ENCODE data around the gene HSPG2. TPM values are rescaled to one million over a fixed set of nuclear protein-coding genes. Genes with fewer than 3 reads are reported as not detected.

The HSPG2 gene
- total and polyA plus RNA-seq, 10 of the 15 experiments (the other 5 are each of a cell fraction or from before 2014, with no cell fraction given) = 0.30 to 3.4 (median 0.73) TPM; not detected in 2

Other genes with a start within 250 kb of the HSPG2 start
- gene USP48, start 154.2 kb downstream of the HSPG2 start, total RNA-seq (2014; rRNA removed) = 59.0 and 70.8 TPM in 2 replicates
- gene USP48, start 154.2 kb downstream of the HSPG2 start, total RNA-seq (2014; rRNA removed; fragmentation: Illumina TruSeq; extraction: Trizol) = 69.9 and 80.4 TPM in 2 replicates
- gene USP48, start 154.2 kb downstream of the HSPG2 start, total RNA-seq (2021) = 96.6 and 99.3 TPM in 2 replicates
- gene USP48, start 154.2 kb downstream of the HSPG2 start, polyA plus RNA-seq (2011; rRNA removed) = 104 and 161 TPM in 2 replicates
- 81.1 and 116 TPM in 2 replicates for gene USP48, start 154.2 kb downstream of the HSPG2 start, polyA plus RNA-seq (2014; fragmentation: Illumina TruSeq; extraction: Trizol)
- gene USP48, start 154.2 kb downstream of the HSPG2 start, polyA plus RNA-seq (2014; fragmentation: Nextera tagmentation; extraction: Ambion mirVana) = 10 to 100 TPM; 21.2 to 39.0 TPM
- gene USP48, start 154.2 kb downstream of the HSPG2 start, polyA plus RNA-seq (2014; rRNA removed) = 53.9 and 68.2 TPM in 2 replicates
- gene USP48, start 154.2 kb downstream of the HSPG2 start, polyA plus RNA-seq (2016; fragmentation: Nextera tagmentation; extraction: Ambion mirVana) = 100 to 1,000 TPM in 1 of 2 experiments, 10 to 100 TPM in 1; 95.2 to 115 TPM
- 0.23 TPM in 1 of 2 replicates, not detected in the other for gene LDLRAD2, start 125.0 kb downstream of the HSPG2 start, total RNA-seq (2014; rRNA removed)
- not detected in 2 replicates for gene LDLRAD2, start 125.0 kb downstream of the HSPG2 start, total RNA-seq (2014; rRNA removed; fragmentation: Illumina TruSeq; extraction: Trizol)
- 0.08 TPM in 1 of 2 replicates, not detected in the other for gene LDLRAD2, start 125.0 kb downstream of the HSPG2 start, total RNA-seq (2021)
- gene LDLRAD2, start 125.0 kb downstream of the HSPG2 start, polyA plus RNA-seq (2011; rRNA removed) = not detected in 2 replicates
- gene LDLRAD2, start 125.0 kb downstream of the HSPG2 start, polyA plus RNA-seq (2014; fragmentation: Illumina TruSeq; extraction: Trizol) = not detected in 2 replicates
- under 1 TPM in 1 of 2 experiments, not detected in 1; 0.11 TPM for gene LDLRAD2, start 125.0 kb downstream of the HSPG2 start, polyA plus RNA-seq (2014; fragmentation: Nextera tagmentation; extraction: Ambion mirVana)
- gene LDLRAD2, start 125.0 kb downstream of the HSPG2 start, polyA plus RNA-seq (2014; rRNA removed) = 0.04 TPM in 1 of 2 replicates, not detected in the other
- gene LDLRAD2, start 125.0 kb downstream of the HSPG2 start, polyA plus RNA-seq (2016; fragmentation: Nextera tagmentation; extraction: Ambion mirVana) = not detected
- not detected in 2 replicates for gene CELA3B, start 39.7 kb upstream of the HSPG2 start, total RNA-seq (2014; rRNA removed)
- not detected in 2 replicates for gene CELA3B, start 39.7 kb upstream of the HSPG2 start, total RNA-seq (2014; rRNA removed; fragmentation: Illumina TruSeq; extraction: Trizol)
- gene CELA3B, start 39.7 kb upstream of the HSPG2 start, total RNA-seq (2021) = 4.1 and 6.4 TPM in 2 replicates
- not detected in 2 replicates for gene CELA3B, start 39.7 kb upstream of the HSPG2 start, polyA plus RNA-seq (2011; rRNA removed)
- gene CELA3B, start 39.7 kb upstream of the HSPG2 start, polyA plus RNA-seq (2014; fragmentation: Illumina TruSeq; extraction: Trizol) = not detected in 2 replicates
- not detected for gene CELA3B, start 39.7 kb upstream of the HSPG2 start, polyA plus RNA-seq (2014; fragmentation: Nextera tagmentation; extraction: Ambion mirVana)
- gene CELA3B, start 39.7 kb upstream of the HSPG2 start, polyA plus RNA-seq (2014; rRNA removed) = not detected in 2 replicates
- gene CELA3B, start 39.7 kb upstream of the HSPG2 start, polyA plus RNA-seq (2016; fragmentation: Nextera tagmentation; extraction: Ambion mirVana) = not detected
- not detected in 2 replicates for gene CELA3A, start 64.3 kb upstream of the HSPG2 start, total RNA-seq (2014; rRNA removed)
- gene CELA3A, start 64.3 kb upstream of the HSPG2 start, total RNA-seq (2014; rRNA removed; fragmentation: Illumina TruSeq; extraction: Trizol) = not detected in 2 replicates
- gene CELA3A, start 64.3 kb upstream of the HSPG2 start, total RNA-seq (2021) = 7.6 and 9.0 TPM in 2 replicates
- not detected in 2 replicates for gene CELA3A, start 64.3 kb upstream of the HSPG2 start, polyA plus RNA-seq (2011; rRNA removed)
- not detected in 2 replicates for gene CELA3A, start 64.3 kb upstream of the HSPG2 start, polyA plus RNA-seq (2014; fragmentation: Illumina TruSeq; extraction: Trizol)
- not detected for gene CELA3A, start 64.3 kb upstream of the HSPG2 start, polyA plus RNA-seq (2014; fragmentation: Nextera tagmentation; extraction: Ambion mirVana)
- not detected in 2 replicates for gene CELA3A, start 64.3 kb upstream of the HSPG2 start, polyA plus RNA-seq (2014; rRNA removed)
- gene CELA3A, start 64.3 kb upstream of the HSPG2 start, polyA plus RNA-seq (2016; fragmentation: Nextera tagmentation; extraction: Ambion mirVana) = not detected
- 350 and 429 TPM in 2 replicates for gene CDC42, start 115.4 kb upstream of the HSPG2 start, total RNA-seq (2014; rRNA removed)
- 418 and 422 TPM in 2 replicates for gene CDC42, start 115.4 kb upstream of the HSPG2 start, total RNA-seq (2014; rRNA removed; fragmentation: Illumina TruSeq; extraction: Trizol)
- 302 and 307 TPM in 2 replicates for gene CDC42, start 115.4 kb upstream of the HSPG2 start, total RNA-seq (2021)
- 479 and 776 TPM in 2 replicates for gene CDC42, start 115.4 kb upstream of the HSPG2 start, polyA plus RNA-seq (2011; rRNA removed)
- 426 and 542 TPM in 2 replicates for gene CDC42, start 115.4 kb upstream of the HSPG2 start, polyA plus RNA-seq (2014; fragmentation: Illumina TruSeq; extraction: Trizol)
- 100 to 1,000 TPM; 286 to 442 TPM for gene CDC42, start 115.4 kb upstream of the HSPG2 start, polyA plus RNA-seq (2014; fragmentation: Nextera tagmentation; extraction: Ambion mirVana)
- 230 and 275 TPM in 2 replicates for gene CDC42, start 115.4 kb upstream of the HSPG2 start, polyA plus RNA-seq (2014; rRNA removed)
- 100 to 1,000 TPM; 184 to 200 TPM for gene CDC42, start 115.4 kb upstream of the HSPG2 start, polyA plus RNA-seq (2016; fragmentation: Nextera tagmentation; extraction: Ambion mirVana)
- gene WNT4, start 205.8 kb upstream of the HSPG2 start, total RNA-seq (2014; rRNA removed) = under 0.01 TPM in 1 of 2 replicates, not detected in the other
- not detected in 2 replicates for gene WNT4, start 205.8 kb upstream of the HSPG2 start, total RNA-seq (2014; rRNA removed; fragmentation: Illumina TruSeq; extraction: Trizol)
- not detected in 2 replicates for gene WNT4, start 205.8 kb upstream of the HSPG2 start, total RNA-seq (2021)
- gene WNT4, start 205.8 kb upstream of the HSPG2 start, polyA plus RNA-seq (2011; rRNA removed) = 0.01 TPM in 1 of 2 replicates, not detected in the other
- gene WNT4, start 205.8 kb upstream of the HSPG2 start, polyA plus RNA-seq (2014; fragmentation: Illumina TruSeq; extraction: Trizol) = not detected in 2 replicates
- gene WNT4, start 205.8 kb upstream of the HSPG2 start, polyA plus RNA-seq (2014; fragmentation: Nextera tagmentation; extraction: Ambion mirVana) = not detected
- gene WNT4, start 205.8 kb upstream of the HSPG2 start, polyA plus RNA-seq (2014; rRNA removed) = 0.27 TPM in 1 of 2 replicates, not detected in the other
- gene WNT4, start 205.8 kb upstream of the HSPG2 start, polyA plus RNA-seq (2016; fragmentation: Nextera tagmentation; extraction: Ambion mirVana) = not detected

Measured in GM12878 (cell line).